Measurements from ENCODE around the gene ACTL7A.

DNA sequence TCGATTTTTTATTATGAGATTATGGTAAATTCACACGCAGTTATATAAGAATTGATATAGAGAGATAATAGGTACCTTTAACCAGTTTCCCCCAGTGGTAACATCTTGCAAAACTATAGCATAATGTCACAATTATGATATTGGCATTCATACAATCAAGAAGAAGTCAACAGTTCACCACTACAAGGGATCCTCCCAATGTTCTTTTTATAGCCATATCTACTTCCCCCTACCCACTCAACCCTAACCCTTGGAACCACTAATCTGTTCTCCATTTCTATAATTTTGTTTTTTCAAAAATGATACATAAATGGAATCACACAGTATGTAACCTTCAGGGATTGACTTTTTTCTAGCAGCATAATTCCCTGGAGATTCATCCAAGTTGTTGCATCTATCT lies 16.1 kb upstream of the ACTL7A start:
- TF ChIP-seq POLR2A (IDR thresholded peaks at IDR 0.05): no peak
- TF ChIP-seq, protein P1, sequence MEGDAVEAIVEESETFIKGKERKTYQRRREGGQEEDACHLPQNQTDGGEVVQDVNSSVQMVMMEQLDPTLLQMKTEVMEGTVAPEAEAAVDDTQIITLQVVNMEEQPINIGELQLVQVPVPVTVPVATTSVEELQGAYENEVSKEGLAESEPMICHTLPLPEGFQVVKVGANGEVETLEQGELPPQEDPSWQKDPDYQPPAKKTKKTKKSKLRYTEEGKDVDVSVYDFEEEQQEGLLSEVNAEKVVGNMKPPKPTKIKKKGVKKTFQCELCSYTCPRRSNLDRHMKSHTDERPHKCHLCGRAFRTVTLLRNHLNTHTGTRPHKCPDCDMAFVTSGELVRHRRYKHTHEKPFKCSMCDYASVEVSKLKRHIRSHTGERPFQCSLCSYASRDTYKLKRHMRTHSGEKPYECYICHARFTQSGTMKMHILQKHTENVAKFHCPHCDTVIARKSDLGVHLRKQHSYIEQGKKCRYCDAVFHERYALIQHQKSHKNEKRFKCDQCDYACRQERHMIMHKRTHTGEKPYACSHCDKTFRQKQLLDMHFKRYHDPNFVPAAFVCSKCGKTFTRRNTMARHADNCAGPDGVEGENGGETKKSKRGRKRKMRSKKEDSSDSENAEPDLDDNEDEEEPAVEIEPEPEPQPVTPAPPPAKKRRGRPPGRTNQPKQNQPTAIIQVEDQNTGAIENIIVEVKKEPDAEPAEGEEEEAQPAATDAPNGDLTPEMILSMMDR (IDR thresholded peaks at IDR 0.05): no peak
